Liver (tissue), 9 donors: Measurements from ENCODE around the gene RPS6KB2. TPM values are rescaled to one million over a fixed set of nuclear protein-coding genes. Genes with fewer than 3 reads are reported as not detected.

Source experiments
- DNase-seq: peaks from one replicate; pipeline ENCODE4 v3.0.0-alpha.2; 2017; ENCODE audit warnings: low spot score
- H3K27ac ChIP-seq, 2 donors: one replicate each; pipeline ENCODE4 v1.7.0; 2013; ENCODE audit warnings: inconsistent platforms in 2 of 2, low read length in 2 of 2, control low read depth in 1 of 2, low read depth in 1 of 2, mild to moderate bottlenecking in 1 of 2
- H3K27me3 ChIP-seq, 4 donors: one replicate each; pipeline versions ENCODE4 v1.6.1 to v1.7.0; 2013; ENCODE audit warnings: low read length in 3 of 4, inconsistent platforms in 1 of 4, mild to moderate bottlenecking in 1 of 4, moderate library complexity in 1 of 4; ENCODE audit not compliant: control insufficient read depth in 4 of 4, insufficient read depth in 4 of 4
- H3K36me3 ChIP-seq, 4 donors: one replicate each; pipeline versions ENCODE4 v1.6.1 to v1.7.0; 2013; ENCODE audit warnings: low read length in 3 of 4, mild to moderate bottlenecking in 3 of 4, low read depth in 1 of 4, moderate library complexity in 1 of 4; ENCODE audit not compliant: control insufficient read depth in 4 of 4, insufficient read depth in 3 of 4
- H3K4me1 ChIP-seq, 4 donors: one replicate each; pipeline versions ENCODE4 v1.6.1 to v1.7.0; 2013; ENCODE audit warnings: low read length in 3 of 4, mild to moderate bottlenecking in 3 of 4, moderate library complexity in 1 of 4; ENCODE audit not compliant: control insufficient read depth in 4 of 4, insufficient read depth in 4 of 4
- H3K4me3 ChIP-seq, 3 donors: one replicate each; pipeline versions ENCODE4 v1.6.1 to v1.7.0; 2013; ENCODE audit warnings: low read length in 3 of 3, control low read depth in 1 of 3, low read depth in 1 of 3, mild to moderate bottlenecking in 1 of 3
- H3K9ac ChIP-seq, 2 donors: one replicate each; pipeline ENCODE4 v1.7.0; 2013; ENCODE audit warnings: low read length in 2 of 2, mild to moderate bottlenecking in 2 of 2, moderate library complexity in 2 of 2, control low read depth in 1 of 2, low read depth in 1 of 2
- H3K9me3 ChIP-seq, 4 donors: one replicate each; pipeline versions ENCODE4 v1.6.1 to v1.7.0; 2013; ENCODE audit warnings: low read length in 3 of 4; ENCODE audit not compliant: control insufficient read depth in 4 of 4
- EGR1 ChIP-seq, 2 donors: IDR thresholded peaks; 2 replicates each; pipeline ENCODE4 v1.6.1; 2016 to 2018; ENCODE audit warnings: antibody characterized with exemption in 2 of 2, low read depth in 2 of 2
- FOXA1 ChIP-seq: IDR thresholded peaks from 2 replicates; pipeline ENCODE4 v1.6.1; 2016; ENCODE audit warnings: antibody characterized with exemption
- FOXA2 ChIP-seq: IDR thresholded peaks from 2 replicates; pipeline ENCODE4 v1.6.1; 2016; ENCODE audit warnings: antibody characterized with exemption
- GABPA ChIP-seq, 2 donors: IDR thresholded peaks in 1 of 2; conservative IDR thresholded peaks in 1 of 2; 2 replicates each; pipeline ENCODE4 v1.6.1; 2016; ENCODE audit warnings: antibody characterized with exemption in 2 of 2, mild to moderate bottlenecking in 1 of 2, moderate library complexity in 1 of 2
- HNF4A ChIP-seq, 2 donors: conservative IDR thresholded peaks; 2 replicates each; pipeline ENCODE4 v1.6.1; 2016; ENCODE audit warnings: antibody characterized with exemption in 2 of 2, mild to moderate bottlenecking in 2 of 2
- HNF4G ChIP-seq: IDR thresholded peaks from 2 replicates; pipeline ENCODE4 v1.6.1; 2016; ENCODE audit warnings: antibody characterized with exemption
- JUND ChIP-seq, 2 donors: IDR thresholded peaks; 2 replicates each; pipeline ENCODE4 v1.6.1; 2016; ENCODE audit warnings: antibody characterized with exemption in 2 of 2
- NR2F2 ChIP-seq: IDR thresholded peaks from 2 replicates; pipeline ENCODE4 v1.6.1; 2016; ENCODE audit warnings: antibody characterized with exemption
- RAD21 ChIP-seq, 2 donors: IDR thresholded peaks; 2 replicates each; pipeline ENCODE4 v1.6.1; 2016; ENCODE audit warnings: antibody characterized with exemption in 2 of 2, mild to moderate bottlenecking in 2 of 2
- SP1 ChIP-seq: IDR thresholded peaks from 2 replicates; pipeline ENCODE4 v1.6.1; 2018; ENCODE audit warnings: antibody characterized with exemption, mild to moderate bottlenecking
- YY1 ChIP-seq: IDR thresholded peaks from 2 replicates; pipeline ENCODE4 v1.6.1; 2016; ENCODE audit warnings: antibody characterized with exemption, mild to moderate bottlenecking
- WGBS: extraction: QIAGEN DNeasy Blood & Tissue Kit; methylation state at CpG from one replicate; pipeline ENCODE4 v1.1.7; 2013; 5-methylcytosine and 5-hydroxymethylcytosine counted together
- polyA plus RNA-seq, 2 donors: library from polyadenylated mRNA; stranded (reverse) in 1 of 2; unstranded in 1 of 2; fragments of 200-250 nt in 1 of 2; fragments of >200 nt in 1 of 2; fragmentation: Nextera tagmentation in 1 of 2; extraction: Ambion mirVana in 1 of 2; gene quantifications; one replicate each; pipeline versions ENCODE4 v1.2.1 to v1.2.3, GENCODE V29; 2013 to 2015
- total RNA-seq, 2 donors: library from RNA; depleted of rRNA; stranded (reverse); fragments of >200 nt; gene quantifications; one replicate each; pipeline ENCODE4 v1.2.3, GENCODE V29; 2014
- TF ChIP-seq, protein P1 (sequence below): fragments of 150-350 bp; IDR thresholded peaks from 2 replicates; pipeline ENCODE4 v1.5.1; 2017; ENCODE audit warnings: improper control_type of control experiment, low read depth, low read length; ENCODE audit not compliant: missing input control
- TF ChIP-seq, protein P2 (sequence below): IDR thresholded peaks from 2 replicates; pipeline ENCODE4 v1.6.1; 2016; ENCODE audit warnings: antibody characterized with exemption
- TF ChIP-seq, protein P3 (sequence below): IDR thresholded peaks from 2 replicates; pipeline ENCODE4 v1.6.1; 2016; ENCODE audit warnings: antibody characterized with exemption
- donor health status: healthy.
- donor health status: healthy.
- donor health status: healthy.
- donor health status: healthy.
- donor health status: healthy.

Gene RPS6KB2
- total and polyA plus RNA-seq, 4 donors, result 31.5 to 49.6 (median 37.7) TPM

DNA sequence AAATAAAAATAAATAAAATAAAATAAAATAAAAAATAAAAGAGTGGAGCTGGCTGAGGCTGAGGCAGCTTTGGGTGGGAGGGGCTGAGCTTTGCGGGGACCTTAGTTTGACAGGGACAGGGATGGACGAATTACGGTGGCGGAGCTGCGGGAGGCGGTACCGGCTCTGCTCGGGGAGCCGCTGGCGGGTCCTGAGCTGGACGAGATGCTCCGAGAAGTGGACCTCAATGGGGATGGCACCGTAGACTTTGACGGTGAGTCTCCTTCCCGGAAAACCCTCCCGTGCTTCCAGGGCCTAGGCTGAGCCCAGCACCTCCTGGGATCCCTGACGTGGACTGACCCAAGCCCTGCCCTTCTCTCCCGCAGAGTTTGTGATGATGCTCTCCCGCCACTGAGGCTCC, 30.0 kb downstream of the RPS6KB2 start:
- Histone ChIP-seq H3K27me3 (no peaks in the 10 kb centered on the region), H3K4me1 (no peaks in the 10 kb centered on the region)
- 92% methylated on average over 19 of the region's 19 CpGs for WGBS

DNA sequence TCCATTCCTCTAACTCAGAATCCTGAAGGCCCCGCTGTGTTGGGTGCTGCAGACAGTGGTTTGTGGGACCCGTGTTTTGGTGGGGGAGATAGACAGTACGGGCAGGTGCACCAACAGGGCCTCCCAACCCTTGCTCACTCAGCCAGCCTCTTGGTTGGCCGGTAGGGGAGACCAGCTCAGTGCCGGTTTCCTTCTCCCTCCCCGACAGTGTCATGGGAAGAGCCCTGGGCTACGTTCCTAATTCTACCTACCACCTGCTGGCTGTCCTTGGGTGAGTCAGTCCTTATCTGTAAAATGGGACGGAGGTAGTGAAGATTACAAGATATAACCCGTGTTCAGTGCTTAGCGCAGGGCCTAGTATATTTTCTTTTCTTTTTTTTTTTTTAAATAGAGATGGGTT, 34.9 kb downstream of the RPS6KB2 start:
- TF ChIP-seq HNF4G, result no peak
- no peak for TF ChIP-seq JUND (IDR thresholded peaks at IDR 0.05)
- TF ChIP-seq, protein P1, sequence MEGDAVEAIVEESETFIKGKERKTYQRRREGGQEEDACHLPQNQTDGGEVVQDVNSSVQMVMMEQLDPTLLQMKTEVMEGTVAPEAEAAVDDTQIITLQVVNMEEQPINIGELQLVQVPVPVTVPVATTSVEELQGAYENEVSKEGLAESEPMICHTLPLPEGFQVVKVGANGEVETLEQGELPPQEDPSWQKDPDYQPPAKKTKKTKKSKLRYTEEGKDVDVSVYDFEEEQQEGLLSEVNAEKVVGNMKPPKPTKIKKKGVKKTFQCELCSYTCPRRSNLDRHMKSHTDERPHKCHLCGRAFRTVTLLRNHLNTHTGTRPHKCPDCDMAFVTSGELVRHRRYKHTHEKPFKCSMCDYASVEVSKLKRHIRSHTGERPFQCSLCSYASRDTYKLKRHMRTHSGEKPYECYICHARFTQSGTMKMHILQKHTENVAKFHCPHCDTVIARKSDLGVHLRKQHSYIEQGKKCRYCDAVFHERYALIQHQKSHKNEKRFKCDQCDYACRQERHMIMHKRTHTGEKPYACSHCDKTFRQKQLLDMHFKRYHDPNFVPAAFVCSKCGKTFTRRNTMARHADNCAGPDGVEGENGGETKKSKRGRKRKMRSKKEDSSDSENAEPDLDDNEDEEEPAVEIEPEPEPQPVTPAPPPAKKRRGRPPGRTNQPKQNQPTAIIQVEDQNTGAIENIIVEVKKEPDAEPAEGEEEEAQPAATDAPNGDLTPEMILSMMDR, result no peak
- no peak for TF ChIP-seq NR2F2
- TF ChIP-seq YY1, result no peak
- no peak overlapping the region for H3K9ac ChIP-seq
- no peak overlapping the region for H3K4me3 ChIP-seq
- 97% methylated on average over 10 of the region's 10 CpGs for WGBS
- no peaks in the 10 kb centered on the region for H3K36me3 ChIP-seq
- no peak overlapping the region for H3K27ac ChIP-seq
- no peaks in the 10 kb centered on the region for H3K27me3 ChIP-seq
- peaks cover 15 to 35% (median 28%) of the 10 kb centered on the region in 4 donors for H3K4me1 ChIP-seq
- H3K9me3 ChIP-seq, result no peaks in the 10 kb centered on the region
- no peak for DNase-seq

More for the DNA sequence above, 30.0 kb downstream of the RPS6KB2 start:
- Histone ChIP-seq H3K9ac (no peak overlapping the region), H3K36me3 (no peaks in the 10 kb centered on the region), H3K27ac (no peak overlapping the region), H3K9me3 (no peaks in the 10 kb centered on the region), H3K4me3 (no peak overlapping the region)
- DNase-seq, result no peak
- TF ChIP-seq FOXA1, result no peak
- no peak for TF ChIP-seq YY1

DNA sequence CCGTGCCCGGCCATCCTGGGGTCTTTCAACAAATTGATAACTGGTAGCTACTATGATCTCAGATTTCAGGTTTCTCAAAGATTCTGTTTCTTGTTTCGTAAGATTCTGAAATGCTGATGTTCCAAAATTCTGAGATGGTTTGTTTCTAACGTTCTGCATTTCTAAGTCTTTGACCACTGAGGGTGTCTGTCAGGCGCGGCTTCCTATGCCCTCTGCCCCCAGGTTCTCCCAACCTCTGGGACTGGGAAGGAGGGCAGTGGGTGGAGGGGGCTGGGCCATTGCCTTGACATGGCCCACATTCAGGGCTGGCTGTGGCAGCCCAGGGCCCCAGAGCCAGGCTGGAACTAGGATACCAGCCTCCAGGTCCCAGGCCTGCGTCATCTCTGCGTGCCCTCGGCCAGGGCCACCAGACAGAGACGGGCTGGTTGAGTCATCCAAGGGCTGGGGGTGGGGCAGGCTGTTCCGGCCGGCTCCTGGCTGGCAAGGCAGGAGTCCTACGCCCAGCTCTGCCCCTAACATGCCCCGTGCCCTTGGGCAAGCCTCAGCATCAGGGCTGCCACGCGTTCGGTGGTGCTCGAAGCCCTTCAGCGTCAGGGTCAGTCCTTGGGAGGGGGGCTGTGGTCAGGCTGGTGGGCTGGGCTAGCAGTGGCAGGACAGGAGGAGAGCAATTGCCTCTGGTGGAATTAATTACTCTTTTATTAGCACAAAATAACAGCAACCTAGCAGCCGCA, 35.6 kb downstream of the RPS6KB2 start:
- peaks cover 19 to 40% (median 30%) of the 10 kb centered on the region in 4 donors for H3K4me1 ChIP-seq
- H3K36me3 ChIP-seq, result no peaks in the 10 kb centered on the region
- H3K9me3 ChIP-seq, result no peaks in the 10 kb centered on the region
- H3K27ac ChIP-seq, result peak overlapping the region; percentile 73 to 95
- H3K9ac ChIP-seq, result no peak overlapping the region
- H3K4me3 ChIP-seq, result peak overlapping the region in 2 of 3 donors; percentile 26 to 82
- H3K27me3 ChIP-seq, result no peaks in the 10 kb centered on the region
- TF ChIP-seq FOXA1 (no peak), JUND (IDR thresholded peaks at IDR 0.05) (peak in 1 of 2 donors; percentile 78)
- 69% methylated on average over 20 of the region's 20 CpGs for WGBS
- no peak for DNase-seq

DNA sequence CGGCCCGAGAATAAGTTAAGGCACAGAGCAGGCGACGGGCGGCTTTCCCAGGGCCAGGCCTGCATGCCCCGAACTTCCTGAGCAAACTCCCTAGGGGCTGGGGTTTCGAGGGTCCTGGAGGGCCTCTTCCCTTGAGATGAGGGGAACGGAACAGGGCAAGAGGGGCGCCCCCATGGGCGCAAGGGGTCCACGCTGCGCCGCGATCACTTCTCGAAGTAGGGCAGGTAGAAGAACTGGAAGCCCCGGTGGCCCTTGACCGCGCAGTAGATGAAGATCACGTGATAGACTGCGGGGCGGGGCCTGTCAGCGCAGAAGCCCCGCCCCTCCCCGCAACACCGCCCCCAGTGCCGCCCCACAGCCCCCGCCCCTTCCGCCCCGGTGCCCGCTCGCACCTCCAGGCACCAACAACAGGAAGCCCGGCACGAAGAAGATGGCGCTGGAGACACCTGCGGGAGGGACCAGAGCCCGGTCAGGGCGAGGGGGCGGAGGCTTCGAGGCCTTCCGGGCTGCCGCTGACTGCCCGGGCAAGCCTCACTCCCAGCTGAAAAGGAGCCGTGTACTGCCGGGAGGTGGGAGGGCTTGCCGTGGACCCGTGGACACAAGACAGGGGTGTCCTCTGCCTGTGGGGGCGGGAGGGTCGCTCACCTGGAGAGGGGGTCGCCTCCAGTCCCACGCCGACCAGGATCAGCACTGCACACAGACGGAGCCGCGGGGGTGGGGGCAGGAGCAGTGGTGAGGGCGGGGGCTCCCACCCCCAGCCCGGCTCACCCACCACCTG, 36.3 kb downstream of the RPS6KB2 start:
- H3K4me1 ChIP-seq, result peaks cover 19 to 42% (median 31%) of the 10 kb centered on the region in 4 donors
- peak overlapping the region; percentile 22 to 69 for H3K9ac ChIP-seq
- peak; percentile 94 for DNase-seq
- H3K27ac ChIP-seq, result peak overlapping the region; percentile 73 to 95
- peak overlapping the region; percentile 72 to 82 (median 81) for H3K4me3 ChIP-seq
- H3K27me3 ChIP-seq, result no peaks in the 10 kb centered on the region
- no peaks in the 10 kb centered on the region for H3K36me3 ChIP-seq
- 9% methylated on average over 56 of the region's 56 CpGs for WGBS
- no peaks in the 10 kb centered on the region for H3K9me3 ChIP-seq
- peak in 1 of 2 donors; percentile 24 for TF ChIP-seq RAD21 (IDR thresholded peaks at IDR 0.05)
- TF ChIP-seq FOXA1, result no peak
- no peak for TF ChIP-seq FOXA2
- peak; percentile 14 for TF ChIP-seq SP1
- TF ChIP-seq, protein P2, sequence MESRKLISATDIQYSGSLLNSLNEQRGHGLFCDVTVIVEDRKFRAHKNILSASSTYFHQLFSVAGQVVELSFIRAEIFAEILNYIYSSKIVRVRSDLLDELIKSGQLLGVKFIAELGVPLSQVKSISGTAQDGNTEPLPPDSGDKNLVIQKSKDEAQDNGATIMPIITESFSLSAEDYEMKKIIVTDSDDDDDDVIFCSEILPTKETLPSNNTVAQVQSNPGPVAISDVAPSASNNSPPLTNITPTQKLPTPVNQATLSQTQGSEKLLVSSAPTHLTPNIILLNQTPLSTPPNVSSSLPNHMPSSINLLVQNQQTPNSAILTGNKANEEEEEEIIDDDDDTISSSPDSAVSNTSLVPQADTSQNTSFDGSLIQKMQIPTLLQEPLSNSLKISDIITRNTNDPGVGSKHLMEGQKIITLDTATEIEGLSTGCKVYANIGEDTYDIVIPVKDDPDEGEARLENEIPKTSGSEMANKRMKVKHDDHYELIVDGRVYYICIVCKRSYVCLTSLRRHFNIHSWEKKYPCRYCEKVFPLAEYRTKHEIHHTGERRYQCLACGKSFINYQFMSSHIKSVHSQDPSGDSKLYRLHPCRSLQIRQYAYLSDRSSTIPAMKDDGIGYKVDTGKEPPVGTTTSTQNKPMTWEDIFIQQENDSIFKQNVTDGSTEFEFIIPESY, result no peak
- TF ChIP-seq GABPA (IDR thresholded peaks at IDR 0.05 in 1 of 2, conservative IDR thresholded peaks at IDR 0.05 in 1 of 2), result peak in 1 of 2 donors; percentile 69
- TF ChIP-seq YY1, result peak; percentile 94
- no peak for TF ChIP-seq JUND (IDR thresholded peaks at IDR 0.05)
- TF ChIP-seq NR2F2, result peak; percentile 34
- TF ChIP-seq, protein P3, sequence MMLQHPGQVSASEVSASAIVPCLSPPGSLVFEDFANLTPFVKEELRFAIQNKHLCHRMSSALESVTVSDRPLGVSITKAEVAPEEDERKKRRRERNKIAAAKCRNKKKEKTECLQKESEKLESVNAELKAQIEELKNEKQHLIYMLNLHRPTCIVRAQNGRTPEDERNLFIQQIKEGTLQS, result no peak
- TF ChIP-seq EGR1 (IDR thresholded peaks at IDR 0.05; ENCODE audit: low read depth in 2 of 2), result no peak
- TF ChIP-seq HNF4A (conservative IDR thresholded peaks at IDR 0.05), result no peak
